Stimulated activated CD4-positive, alpha-beta T cell treated with anti-CD3 and anti-CD28 coated beads, Interleukin-12 subunit alpha, Interleukin-12 subunit beta, amount 100 ng/mL, for 24 hours (primary cell): ENCODE measurements around the gene BCL2L2.
A peak's percentile ranks its signal among the peaks of the same experiment; 100 is the strongest.
"Not testable (repeated sequence)": the region's sequence is repeated elsewhere in the genome, so short reads cannot be mapped to it uniquely, and the experiment has no call there.

ENCODE experiments used
- DNase-seq, 2 experiments: peaks; one replicate each; pipeline ENCODE4 v3.0.0-alpha.2; 2020; ENCODE audit warnings: low read depth in 2 of 2

The BCL2L2 gene

DNA sequence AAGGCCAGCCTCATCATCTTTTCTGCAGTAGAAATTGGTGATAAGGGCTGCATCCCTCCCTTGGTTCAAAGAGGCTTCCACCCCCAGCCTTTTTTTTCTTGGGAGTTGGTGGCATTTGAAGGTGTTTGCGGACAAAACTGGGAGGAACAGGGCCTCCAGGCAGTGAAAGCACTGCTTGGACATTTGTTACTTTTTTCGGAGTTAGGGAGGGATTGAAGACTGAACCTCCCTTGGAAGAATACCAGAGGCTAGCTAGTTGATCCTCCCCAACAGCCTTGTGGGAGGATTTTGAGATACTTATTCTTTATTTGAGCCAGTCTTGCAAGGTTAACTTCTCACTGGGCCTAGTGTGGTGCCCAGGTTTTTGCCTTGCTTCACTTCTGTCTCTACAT lies 17.8 kb downstream of the BCL2L2 start:
- DNase-seq = no peak

DNA sequence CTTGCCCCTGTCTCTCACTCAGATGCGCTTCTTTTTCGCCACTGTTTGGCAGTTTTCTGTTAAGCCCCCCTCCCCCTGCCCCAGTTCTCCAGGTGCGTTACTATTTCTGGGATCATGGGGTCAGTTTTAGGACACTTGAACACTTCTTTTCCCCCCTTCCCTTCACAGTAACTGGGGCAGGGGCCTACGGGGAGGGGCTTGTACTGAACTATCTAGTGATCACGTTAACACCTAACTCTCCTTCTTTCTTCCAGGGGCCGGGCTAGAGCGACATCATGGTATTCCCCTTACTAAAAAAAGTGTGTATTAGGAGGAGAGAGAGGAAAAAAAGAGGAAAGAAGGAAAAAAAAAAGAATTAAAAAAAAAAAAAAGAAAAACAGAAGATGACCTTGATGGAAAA lies 18.4 kb downstream of the BCL2L2 start:
- DNase-seq = no peak

DNA sequence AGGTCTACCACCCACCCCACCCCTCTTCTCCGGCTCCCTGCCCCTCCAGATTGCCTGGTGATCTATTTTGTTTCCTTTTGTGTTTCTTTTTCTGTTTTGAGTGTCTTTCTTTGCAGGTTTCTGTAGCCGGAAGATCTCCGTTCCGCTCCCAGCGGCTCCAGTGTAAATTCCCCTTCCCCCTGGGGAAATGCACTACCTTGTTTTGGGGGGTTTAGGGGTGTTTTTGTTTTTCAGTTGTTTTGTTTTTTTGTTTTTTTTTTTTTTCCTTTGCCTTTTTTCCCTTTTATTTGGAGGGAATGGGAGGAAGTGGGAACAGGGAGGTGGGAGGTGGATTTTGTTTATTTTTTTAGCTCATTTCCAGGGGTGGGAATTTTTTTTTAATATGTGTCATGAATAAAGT lies 19.1 kb downstream of the BCL2L2 start:
- not testable (repeated sequence) for DNase-seq

DNA sequence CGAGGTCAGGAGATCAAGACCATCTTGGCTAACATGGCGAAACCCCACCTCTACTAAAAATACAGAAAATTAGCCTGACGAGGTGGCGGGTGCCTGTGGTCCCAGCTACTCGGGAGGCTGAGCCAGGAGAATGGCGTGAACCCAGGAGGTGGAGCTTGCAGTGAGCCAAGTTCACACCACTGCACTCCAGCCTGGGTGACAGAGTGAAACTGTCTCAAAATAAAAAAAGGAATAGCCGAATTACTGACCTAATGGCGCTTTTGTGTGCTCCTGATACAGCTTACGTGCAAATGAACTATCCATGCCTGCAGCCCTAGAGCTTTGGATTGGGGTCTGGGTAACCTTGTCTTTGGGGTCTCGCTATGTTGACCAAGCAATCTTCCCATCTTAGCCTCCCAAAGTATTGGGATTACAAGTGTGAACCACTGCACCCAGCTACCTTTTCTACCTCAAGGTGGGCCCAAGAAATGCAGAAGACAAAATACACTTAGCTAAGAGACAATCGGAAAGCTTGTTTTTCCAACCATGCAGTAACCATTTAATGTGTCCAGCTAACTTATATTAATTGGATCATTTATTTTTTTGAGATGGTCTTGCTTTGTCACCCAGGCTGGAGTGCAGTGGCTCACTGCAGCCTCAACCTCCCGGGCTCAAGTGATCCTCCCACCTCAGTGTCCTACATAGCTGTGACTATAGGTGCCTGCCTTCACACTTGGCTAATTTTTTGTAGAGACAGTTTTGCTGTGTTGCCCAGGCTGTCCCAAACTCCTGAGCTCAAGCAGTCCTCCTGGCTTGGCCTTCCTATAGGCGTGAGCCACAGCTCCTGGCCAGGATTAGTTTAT lies 20.1 kb downstream of the BCL2L2 start:
- DNase-seq = no peak

DNA sequence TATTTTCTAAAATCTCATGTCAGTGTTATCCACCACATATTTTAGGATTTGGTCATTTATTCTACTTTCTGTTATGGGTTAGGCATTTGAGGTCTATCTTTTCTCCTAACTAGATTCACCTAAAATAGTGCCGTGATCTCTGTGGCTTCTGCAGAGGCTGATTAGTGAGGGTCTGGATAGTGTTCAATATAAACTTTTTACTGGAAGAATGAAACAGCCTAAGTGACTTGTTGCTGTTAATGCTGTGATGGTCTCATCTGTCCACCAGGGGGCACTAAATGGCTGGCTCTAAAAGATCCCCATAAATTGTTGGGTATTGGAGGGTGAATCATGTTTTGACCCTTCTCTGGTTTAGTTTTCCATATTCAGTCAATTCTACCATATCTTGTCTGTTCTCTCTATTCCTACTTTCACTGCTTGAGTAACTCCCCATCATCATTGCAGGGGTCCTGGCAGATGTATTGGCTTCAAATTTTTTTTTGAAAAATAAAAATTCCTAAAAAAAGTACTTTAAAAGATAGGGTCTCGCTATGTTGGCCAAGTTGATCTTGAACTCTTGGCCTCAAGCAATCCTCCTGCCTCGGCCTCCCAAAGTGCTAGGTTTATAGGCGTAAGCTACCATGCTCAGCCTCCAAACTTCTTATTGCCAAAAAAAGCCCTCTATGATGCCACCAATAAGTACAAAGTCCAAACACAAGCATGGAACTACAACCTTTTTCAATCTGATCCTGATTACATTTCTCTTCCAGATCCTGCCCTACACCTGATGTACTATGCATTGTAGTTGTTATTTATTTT lies 21.5 kb downstream of the BCL2L2 start:
- peak; percentile 36 to 57 for DNase-seq

DNA sequence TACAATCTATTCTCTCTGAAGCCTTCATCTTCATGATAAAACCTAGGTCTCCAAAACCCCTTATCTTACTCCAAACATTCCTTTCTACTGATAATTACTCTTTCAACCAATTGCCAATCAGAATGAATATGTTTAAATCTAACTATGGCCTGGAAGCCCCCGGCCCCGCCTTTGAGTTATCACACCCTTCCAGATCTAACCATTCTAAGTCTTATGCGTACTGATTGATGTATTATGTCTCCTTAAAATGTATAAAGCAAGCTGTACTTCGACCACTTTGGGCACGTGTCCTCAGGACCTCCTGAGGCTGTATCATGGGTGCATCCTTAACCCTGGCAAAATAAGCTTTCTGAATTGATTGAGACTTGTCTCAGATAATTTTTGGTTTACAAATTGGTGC lies 29.0 kb downstream of the BCL2L2 start:
- DNase-seq = no peak

DNA sequence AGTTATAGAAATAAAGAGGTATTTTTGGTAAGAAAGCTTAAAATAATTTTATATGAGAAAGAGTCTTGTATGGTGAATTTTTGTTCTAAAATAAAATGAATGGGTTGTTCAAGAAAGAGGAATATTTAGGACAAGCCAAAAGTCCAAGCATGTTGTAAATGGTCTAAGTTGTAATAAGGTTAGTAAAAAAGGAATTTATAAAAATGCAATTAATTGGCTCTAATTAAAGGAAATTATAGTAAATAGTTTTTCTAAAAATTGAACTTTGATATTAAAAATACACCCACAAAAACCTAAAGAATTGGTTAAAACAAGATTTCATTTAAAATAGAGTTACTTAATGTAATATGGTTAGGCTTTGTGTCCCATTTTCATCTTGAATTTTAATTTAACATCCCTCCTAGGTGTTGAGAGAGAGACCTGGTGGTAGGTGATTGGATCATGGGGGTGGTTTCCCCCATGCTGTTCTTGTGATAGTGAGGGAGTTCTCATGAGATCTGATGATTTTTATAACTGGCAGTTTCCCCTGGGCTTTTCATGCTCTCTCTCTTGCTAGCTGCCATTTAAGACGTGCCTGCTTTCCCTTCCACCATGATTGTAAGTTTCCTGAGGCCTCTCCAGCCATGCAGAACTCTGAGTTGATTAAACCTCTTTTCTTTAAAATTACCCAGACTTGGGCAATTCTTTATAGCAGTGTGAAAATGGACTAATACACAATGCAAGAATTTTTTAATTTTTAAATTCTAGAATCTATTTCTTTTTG lies 33.1 kb downstream of the BCL2L2 start:
- no peak for DNase-seq

DNA sequence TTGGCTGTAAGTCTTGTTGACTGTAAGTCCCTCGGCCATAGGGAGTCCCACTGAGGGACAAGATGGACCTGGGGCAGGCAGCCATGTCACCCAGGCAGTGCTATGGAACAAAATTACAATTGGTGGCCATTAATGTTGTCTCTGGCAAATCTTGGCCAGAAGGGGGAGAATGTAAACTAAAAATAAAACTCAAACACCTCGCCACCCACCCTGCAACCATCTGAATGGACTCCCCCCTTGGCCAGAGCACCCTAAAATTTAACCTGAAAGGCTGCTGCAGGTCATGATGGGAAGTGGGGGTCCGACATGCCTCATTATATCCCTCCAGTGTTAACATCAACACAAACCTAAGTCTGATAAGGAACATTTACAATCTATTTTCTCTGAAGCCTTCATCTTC lies 37.8 kb downstream of the BCL2L2 start:
- no peak for DNase-seq

DNA sequence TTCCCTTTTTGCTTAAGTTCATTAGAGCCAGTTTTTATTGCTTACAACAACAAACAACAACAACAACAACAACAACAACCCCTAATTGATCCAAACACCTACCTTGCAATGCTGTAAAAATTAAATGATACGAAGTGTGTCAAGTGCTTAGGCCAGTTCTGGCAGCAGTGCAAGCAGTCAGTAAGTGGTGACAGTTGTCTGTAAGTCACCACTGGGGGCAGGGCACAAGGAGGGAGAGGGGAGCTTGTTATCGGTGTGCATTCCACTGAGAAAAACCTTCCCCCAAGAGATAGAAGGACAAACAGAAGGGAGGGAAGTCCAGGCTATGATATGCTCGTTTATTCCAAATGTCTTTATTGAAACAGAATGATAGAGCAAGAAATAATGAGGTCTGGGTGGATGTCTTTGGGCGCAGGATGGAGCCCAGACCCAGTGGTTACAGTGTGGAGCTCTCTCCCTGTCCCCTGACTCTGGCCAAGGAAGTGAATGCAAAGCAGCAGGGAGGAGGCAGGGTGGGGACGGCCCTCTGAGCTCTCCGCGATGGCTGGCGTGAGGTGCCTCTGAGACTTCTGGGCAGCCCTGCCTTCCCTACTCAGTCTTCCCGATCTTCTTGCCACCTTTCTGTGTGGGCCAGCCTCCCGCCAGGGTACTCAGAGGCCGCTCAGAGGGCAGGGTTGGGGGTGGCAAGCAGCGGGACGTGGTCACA lies 39.5 kb downstream of the BCL2L2 start:
- DNase-seq = no peak

DNA sequence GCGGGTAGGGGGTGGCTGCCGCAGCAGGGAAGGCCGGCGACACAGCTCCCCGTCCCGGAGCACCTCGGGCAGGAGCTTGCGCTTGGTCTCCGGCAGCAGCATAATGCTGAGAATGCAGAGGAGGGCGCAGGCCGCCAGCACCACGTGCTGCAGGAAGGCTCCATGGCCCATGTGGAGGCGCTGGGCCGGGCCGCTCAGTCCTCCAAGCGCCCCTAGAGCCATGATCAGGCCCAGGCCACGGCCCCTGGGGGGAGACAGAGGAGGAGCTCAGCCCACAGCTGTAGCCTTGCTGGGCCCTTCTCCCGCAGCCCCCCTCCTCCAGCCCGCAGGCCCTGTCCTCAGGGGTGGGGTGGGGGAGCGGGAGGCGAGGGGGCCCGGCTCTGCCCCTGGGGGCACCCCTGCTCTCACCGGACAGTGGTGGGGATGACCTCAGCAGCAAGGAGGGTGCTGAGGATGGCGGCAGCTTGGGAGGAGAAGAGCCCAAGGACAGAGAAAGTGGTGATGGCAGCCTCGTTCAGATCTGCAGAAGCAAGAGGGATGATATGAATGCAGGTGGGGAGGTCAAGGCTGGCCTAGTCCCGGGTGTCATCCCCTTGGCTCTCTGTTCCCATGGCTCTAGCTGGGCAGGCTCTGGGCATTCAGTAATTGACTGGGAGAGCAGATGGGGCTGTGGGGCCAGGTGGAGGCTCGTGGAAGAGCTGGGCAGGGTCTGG lies 40.2 kb downstream of the BCL2L2 start:
- no peak for DNase-seq

DNA sequence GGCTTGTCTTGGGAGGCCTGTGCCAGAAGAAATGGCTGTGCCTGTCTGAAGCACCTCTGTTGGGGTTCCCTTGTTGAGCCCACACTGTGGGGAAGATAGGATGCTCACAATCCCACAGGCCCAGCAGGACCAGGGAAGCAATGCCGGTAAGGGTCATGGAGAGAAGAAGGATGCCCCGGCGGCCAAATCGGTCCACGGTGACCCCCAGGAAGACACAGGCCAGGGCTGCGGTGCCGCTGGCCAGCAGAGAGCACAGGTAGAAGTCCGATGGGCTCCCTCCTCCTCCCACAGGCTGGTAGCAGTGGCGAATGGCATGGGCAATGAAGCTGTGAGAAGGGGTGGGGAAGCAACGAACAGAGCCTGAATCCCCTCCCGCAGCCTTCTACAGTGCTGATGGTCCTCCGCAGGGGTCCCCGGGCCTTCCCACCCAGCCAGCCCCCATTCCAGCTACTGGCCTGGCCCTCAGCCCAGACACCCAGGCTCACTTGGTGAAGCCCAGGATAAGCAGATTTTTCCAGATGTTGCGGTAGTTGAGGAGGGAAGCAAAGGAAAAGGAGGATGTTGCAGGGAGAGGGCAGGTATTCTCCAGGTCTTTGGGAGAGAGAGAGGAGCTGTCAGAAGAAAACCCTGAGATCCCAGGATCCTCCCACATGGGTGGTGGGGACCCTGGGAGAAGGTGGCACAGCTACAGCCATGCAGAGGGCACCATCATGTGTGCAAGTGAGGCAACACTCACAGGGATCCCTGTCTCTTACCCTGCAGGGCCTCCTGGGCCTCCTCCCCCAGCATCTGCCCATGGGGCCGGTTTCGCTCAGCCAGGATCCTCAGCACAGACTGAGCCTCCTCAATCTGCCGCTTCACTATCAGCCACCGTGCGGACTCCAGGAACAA lies 41.0 kb downstream of the BCL2L2 start:
- DNase-seq = no peak

DNA sequence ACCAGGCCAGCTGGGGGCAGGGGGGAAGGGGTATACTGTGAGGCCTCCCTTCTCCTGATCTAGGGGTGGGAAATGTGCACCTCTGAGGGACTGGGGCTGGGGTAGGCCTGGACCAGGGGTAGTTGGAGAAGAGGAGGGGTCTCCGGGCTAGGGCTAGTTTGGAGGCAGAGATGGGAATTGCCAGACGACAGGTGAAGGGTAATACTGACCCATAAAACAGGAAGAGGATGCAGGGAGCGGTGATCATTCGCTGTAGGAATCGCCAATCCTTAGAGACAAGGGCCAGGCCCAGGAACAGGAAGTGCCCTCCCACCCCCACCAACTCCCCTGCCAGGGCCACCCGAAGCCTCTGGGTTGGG lies 41.6 kb downstream of the BCL2L2 start:
- no peak for DNase-seq

DNA sequence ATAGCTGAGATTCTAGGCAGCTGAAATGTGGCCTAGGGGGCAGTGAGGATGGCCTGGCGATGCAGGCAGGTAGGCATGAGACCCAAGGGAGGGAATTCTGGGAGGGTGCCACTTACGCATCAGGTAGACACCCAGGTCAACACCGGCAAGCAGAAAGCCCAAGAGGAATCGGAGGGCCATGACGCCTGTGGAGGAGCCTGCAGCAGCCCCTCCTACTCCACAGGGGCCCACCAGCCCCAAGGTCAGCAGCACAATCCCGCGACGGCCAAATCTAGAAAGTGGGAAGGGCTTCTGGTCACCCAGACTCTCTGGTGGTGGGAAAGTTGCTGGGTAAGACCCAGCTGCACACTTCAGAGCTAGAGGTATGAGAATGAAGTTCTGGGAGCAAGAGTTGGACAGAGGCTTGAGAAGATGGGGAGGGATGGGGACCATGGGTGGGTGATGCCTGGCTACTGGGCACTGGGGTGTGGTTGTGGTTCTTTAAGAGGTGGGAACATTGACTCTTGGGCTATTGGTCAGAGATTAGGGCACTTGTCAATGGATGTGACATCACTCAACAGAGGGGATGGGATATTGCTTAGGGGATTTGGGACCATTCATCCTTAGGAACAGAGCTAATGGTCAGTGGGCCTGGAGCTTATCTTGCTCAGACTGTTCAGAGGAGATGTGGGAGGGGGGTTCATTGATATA lies 42.7 kb downstream of the BCL2L2 start:
- no peak for DNase-seq

DNA sequence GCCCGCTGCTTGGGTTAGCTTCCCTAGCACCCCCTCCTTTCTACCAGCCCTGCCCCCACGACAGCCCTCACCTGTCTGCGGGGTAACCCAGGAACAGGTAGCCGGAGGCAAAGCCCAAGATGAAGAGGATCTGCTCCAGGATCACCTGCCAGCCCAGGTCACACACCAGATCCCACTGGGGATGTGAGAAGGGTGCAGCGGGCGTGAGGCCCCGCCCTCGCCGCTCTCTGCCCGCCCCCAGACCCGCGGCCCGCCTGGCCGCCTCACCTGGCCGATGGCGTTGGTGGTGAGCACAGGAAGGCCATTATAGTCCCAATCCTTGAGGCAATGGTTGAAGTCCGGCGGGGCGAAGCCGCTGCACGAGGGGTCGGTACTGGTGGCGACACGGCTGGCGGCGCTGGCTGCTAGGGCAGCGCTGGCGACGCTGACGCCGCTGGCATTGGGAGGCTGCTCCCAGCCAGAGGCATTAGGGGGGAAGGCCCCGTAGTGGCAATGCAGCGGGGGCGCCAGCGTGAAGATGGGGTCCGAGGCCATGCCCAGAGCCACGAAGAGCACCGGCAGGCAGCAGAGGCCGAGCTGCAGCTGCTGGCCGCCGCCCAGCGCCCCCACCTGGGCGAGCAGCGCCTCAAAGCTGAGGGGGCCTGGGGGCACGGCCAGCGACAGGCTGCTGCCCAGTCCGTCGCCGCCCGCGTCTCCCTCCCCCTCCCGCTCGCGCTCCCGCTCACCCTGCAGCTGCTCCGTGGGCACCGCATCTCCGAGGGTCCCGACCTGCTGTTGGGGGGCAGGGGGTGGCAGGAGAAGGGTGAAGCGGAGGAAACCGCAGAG lies 45.3 kb downstream of the BCL2L2 start:
- DNase-seq = no peak

DNA sequence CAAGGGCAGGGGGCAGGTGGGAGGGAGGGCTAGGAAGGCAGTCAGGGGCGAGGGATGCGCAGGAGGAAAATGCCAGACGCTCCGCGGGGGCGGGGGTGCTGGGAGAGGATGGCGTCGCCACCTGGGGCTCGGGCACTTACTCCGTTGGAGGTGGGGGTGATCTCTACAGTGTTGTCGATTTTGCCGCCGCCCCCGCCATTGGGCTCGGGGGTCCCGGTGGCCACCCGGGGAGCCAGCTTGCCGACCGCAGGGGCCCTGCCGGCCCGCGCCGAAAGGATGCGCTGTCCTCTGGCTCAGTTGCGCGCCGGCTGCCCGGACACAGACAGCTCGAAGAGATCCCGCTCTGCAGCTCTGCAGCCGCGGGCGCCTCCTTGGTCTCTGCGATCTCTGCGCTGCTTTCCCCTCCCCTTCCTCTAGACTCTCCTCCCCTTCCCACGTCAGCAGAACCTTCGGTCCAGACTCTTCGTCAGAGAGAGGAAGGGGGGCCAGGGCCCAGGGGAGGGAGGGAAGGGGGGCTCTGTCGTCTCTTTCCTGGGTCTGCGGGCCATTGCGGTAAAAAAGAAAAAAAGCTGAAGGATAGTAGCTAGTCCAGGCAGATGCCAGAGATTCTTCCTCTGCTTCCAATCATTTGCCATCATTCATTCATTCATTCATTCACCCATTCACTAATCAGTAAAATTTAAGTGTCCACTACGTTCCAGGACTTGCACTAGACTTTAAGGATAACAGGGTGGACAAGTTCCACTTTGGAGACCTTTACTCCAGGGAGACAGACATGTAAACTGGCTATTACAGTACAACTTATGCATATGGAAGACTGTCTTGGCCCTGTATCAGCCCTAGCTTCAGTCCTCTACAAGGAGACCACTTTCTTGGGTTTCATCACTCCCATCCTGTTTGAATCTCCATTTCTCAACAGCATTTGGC lies 46.1 kb downstream of the BCL2L2 start, which contains the start of gene SLC22A17:
TSS of gene SLC22A17 (minus strand) at position 382 of the 927 bp plus-strand sequence.
- DNase-seq = peak; percentile 26 to 51

DNA sequence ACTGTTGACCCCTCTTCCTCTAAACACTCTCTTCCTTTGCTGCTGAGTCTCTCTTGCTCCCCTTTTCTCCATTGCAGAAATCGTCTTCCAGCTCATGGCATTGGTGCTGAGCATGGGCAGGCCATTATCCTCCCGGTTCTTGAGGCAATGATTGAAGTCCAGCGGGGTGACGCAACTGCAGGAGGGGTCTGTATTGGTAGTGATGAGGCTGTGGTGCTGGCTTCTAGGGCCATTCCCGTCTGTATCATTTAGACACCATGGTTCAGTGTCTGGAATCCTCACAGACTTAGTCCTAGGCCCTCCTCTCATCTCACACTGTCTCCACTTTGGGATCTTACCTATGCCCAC lies 46.8 kb downstream of the BCL2L2 start:
- DNase-seq = no peak

DNA sequence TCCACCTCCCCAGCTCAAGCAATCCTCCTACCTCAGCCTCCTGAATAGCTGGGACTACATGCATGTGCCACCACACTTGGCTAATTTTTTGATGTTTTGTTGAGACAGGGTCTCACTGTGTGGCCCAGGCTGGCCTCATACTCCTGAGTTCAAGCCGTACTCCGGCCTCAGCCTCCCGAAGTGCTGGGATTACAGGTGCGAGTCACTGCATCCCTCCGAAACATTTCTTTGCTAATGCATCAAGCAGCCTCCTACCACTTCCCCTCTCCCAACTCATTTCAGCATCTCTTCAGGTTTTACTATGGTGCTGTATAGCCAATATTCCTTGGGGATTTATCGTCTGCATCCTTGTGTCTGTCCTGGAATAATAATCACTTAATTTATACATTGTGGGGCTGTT lies 48.4 kb downstream of the BCL2L2 start:
- DNase-seq = no peak
